Keratinocyte (primary cell): ENCODE data around the gene PLB1. TPM values are rescaled to one million over a fixed set of nuclear protein-coding genes. Genes with fewer than 3 reads are reported as not detected.

Experiments used
- DNase-seq: peaks from one replicate; pipeline ENCODE4 v3.0.0-alpha.2; 2011; ENCODE audit warnings: low read depth, missing footprints, low spot score
- FAIRE-seq: peaks from 2 replicates; lab custom pipeline; 2011; peaks lifted over from hg19 to GRCh38; lab: Jason Lieb, UNC
- H2AFZ ChIP-seq: 2 replicates; pipeline ENCODE4 v1.6.0; 2012; ENCODE audit warnings: low read length, control low read depth, inconsistent platforms; ENCODE audit not compliant: control insufficient read depth
- H3K27ac ChIP-seq: 2 replicates; pipeline ENCODE4 v1.5.1; 2011; ENCODE audit warnings: low read length; ENCODE audit not compliant: control insufficient read depth, insufficient read depth
- H3K27me3 ChIP-seq: 3 replicates; pipeline ENCODE4 v1.6.0; 2011; ENCODE audit warnings: low read length; ENCODE audit not compliant: control insufficient read depth, insufficient read depth; ENCODE audit errors: extremely low read depth
- H3K36me3 ChIP-seq, 2 experiments: 2 replicates in 1 of 2; 3 replicates in 1 of 2; pipeline ENCODE4 v1.5.1; 2011; ENCODE audit warnings: low read length in 2 of 2, mild to moderate bottlenecking in 1 of 2; ENCODE audit not compliant: control insufficient read depth in 2 of 2, insufficient read depth in 2 of 2; ENCODE audit errors: extremely low read depth in 1 of 2
- H3K4me1 ChIP-seq: 3 replicates; pipeline ENCODE4 v1.5.1; 2011; ENCODE audit warnings: low read length; ENCODE audit not compliant: control insufficient read depth, insufficient read depth; ENCODE audit errors: extremely low read depth
- H3K4me2 ChIP-seq: 3 replicates; pipeline ENCODE4 v1.6.0; 2011; ENCODE audit warnings: low read depth, low read length; ENCODE audit not compliant: control insufficient read depth, insufficient read depth; ENCODE audit errors: extremely low read depth
- H3K4me3 ChIP-seq, 3 experiments: fragments of 200-600 bp in 1 of 3; sonication (generic) in 1 of 3; 2 replicates in 2 of 3; 3 replicates in 1 of 3; pipeline ENCODE4 v1.5.1; 2011 to 2016; ENCODE audit warnings: low read length in 3 of 3, mild to moderate bottlenecking in 3 of 3, control low read depth in 2 of 3, inconsistent platforms in 1 of 3, low read depth in 1 of 3, mixed read lengths in 1 of 3, mixed run types in 1 of 3, moderate library complexity in 1 of 3; ENCODE audit not compliant: control insufficient read depth in 2 of 3, insufficient read depth in 2 of 3; ENCODE audit errors: extremely low read depth in 1 of 3
- H3K79me2 ChIP-seq: 2 replicates; pipeline ENCODE4 v1.6.0; 2012; ENCODE audit warnings: low read length; ENCODE audit not compliant: control insufficient read depth, insufficient read depth
- H3K9ac ChIP-seq: 3 replicates; pipeline ENCODE4 v1.6.0; 2011; ENCODE audit warnings: low read length; ENCODE audit not compliant: control insufficient read depth, insufficient read depth; ENCODE audit errors: extremely low read depth
- H3K9me1 ChIP-seq: 3 replicates; pipeline ENCODE4 v1.6.0; 2011; ENCODE audit warnings: low read length; ENCODE audit not compliant: control insufficient read depth, insufficient read depth; ENCODE audit errors: extremely low read depth
- H3K9me3 ChIP-seq: 2 replicates; pipeline ENCODE4 v1.5.1; 2012; ENCODE audit warnings: low read depth, low read length; ENCODE audit not compliant: control insufficient read depth
- H4K20me1 ChIP-seq: 3 replicates; pipeline ENCODE4 v1.6.0; 2011; ENCODE audit warnings: low read length; ENCODE audit not compliant: control insufficient read depth, insufficient read depth; ENCODE audit errors: extremely low read depth
- CTCF ChIP-seq, 3 experiments: IDR thresholded peaks in 1 of 3; conservative IDR thresholded peaks in 1 of 3; optimal IDR thresholded peaks in 1 of 3; 2 replicates in 2 of 3; 3 replicates in 1 of 3; pipeline versions ENCODE3 to v1.5.1; 2011; ENCODE audit warnings: low read length in 3 of 3, mild to moderate bottlenecking in 3 of 3, moderate library complexity in 2 of 3, control low read depth in 1 of 3, inconsistent platforms in 1 of 3; ENCODE audit not compliant: insufficient read depth in 2 of 3; ENCODE audit errors: extremely low read depth in 1 of 3
- EZH2 ChIP-seq: IDR thresholded peaks from one replicate; pipeline ENCODE4 v1.6.1; 2012; ENCODE audit warnings: inconsistent platforms, mild to moderate bottlenecking, low read length, moderate library complexity
- dilution Hi-C: fragments of 300-500 bp; cut with MboI; formaldehyde crosslinking; loops from one replicate; pipeline ENCODE4 v1.7.0; 2020; ENCODE audit warnings: low sequenced_read_pairs; ENCODE audit not compliant: extremely low pct_ligation_motif_present
- polyA plus RNA-seq, 5 experiments: library from polyadenylated mRNA; depleted of rRNA in 3 of 5; stranded (reverse) in 3 of 5; stranded (forward) in 1 of 5; unstranded in 1 of 5; fragments of >200 nt; gene quantifications; 1 replicate in 1 of 5; 2 replicates in 3 of 5; 3 replicates in 1 of 5; pipeline versions ENCODE4 v1.2.1 to v1.2.3, GENCODE V29; 2011 to 2012; ENCODE audit warnings: missing spikeins in 2 of 5, low read depth in 1 of 5, low replicate concordance in 1 of 5

The PLB1 gene
- polyA plus RNA-seq, 1 donor (not counting 4 experiments of a cell fraction or from before 2014, with no cell fraction given), result 6.7 TPM

DNA sequence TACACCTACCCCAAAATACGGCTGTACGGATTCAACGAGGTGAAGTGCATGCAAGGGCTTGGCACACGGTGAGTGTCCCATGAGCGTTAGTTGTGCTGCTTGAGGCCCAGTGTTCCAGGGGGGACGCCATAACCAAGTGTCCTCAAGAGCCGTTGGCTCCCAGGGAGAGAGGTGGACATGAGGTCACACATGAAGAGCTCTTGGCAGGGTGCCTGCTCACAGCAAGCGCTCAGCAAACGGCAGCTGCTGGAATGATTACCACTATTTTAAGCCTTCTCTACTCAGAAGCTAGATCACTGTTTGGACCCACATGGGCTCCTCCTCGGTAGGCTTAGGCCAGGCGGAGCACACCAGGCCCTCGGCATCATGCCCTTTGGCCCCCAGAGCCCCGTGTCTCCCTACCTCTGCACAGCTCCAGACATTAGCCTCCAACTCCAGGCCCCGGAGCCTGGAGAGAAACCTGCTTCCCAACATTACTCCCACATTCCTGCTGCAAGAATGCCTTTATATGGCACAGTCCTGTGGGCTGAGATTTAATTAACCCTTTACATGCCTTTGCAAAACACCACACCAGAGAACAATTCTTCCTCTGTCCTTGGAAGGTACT is 187.3 kb downstream of the PLB1 start:
- no peaks in the 10 kb centered on the region for H3K36me3 ChIP-seq
- no peak for DNase-seq
- H3K9me1 ChIP-seq, result no peaks in the 10 kb centered on the region
- no peaks in the 10 kb centered on the region for H4K20me1 ChIP-seq
- no peak overlapping the region for H3K9ac ChIP-seq
- H3K4me2 ChIP-seq, result peak overlapping the region; percentile 25
- dilution Hi-C loops, result no loop called here
- H3K27me3 ChIP-seq, result no peaks in the 10 kb centered on the region
- peaks cover 24% of the 10 kb centered on the region for H3K4me1 ChIP-seq
- no peaks in the 10 kb centered on the region for H3K9me3 ChIP-seq
- no peak overlapping the region for H3K27ac ChIP-seq
- no peak for FAIRE-seq
- H3K4me3 ChIP-seq, result no peak overlapping the region
- TF ChIP-seq EZH2 (no peak), CTCF (optimal IDR thresholded peaks at IDR 0.05 in 1 of 3, IDR thresholded peaks at IDR 0.05 in 1 of 3, conservative IDR thresholded peaks at IDR 0.05 in 1 of 3; ENCODE audit: extremely low read depth in 1 of 3, insufficient read depth in 2 of 3, low read length in 3 of 3) (no peak)
- H3K79me2 ChIP-seq, result no peaks in the 10 kb centered on the region
- H2AFZ ChIP-seq, result no peak overlapping the region

- Histone ChIP-seq H4K20me1 (no peaks in the 10 kb centered on the region), H3K4me3 (no peak overlapping the region), H3K9ac (no peak overlapping the region), H3K9me1 (no peaks in the 10 kb centered on the region), H3K4me2 (no peak overlapping the region), H3K9me3 (no peaks in the 10 kb centered on the region), H3K4me1 (peaks cover 24% of the 10 kb centered on the region), H2AFZ (no peak overlapping the region), H3K27me3 (no peaks in the 10 kb centered on the region), H3K27ac (no peak overlapping the region), H3K79me2 (no peaks in the 10 kb centered on the region), H3K36me3 (no peaks in the 10 kb centered on the region)
- DNase-seq (no peak), FAIRE-seq (no peak)
- dilution Hi-C loops, result no loop called here
- TF ChIP-seq CTCF (optimal IDR thresholded peaks at IDR 0.05 in 1 of 3, IDR thresholded peaks at IDR 0.05 in 1 of 3, conservative IDR thresholded peaks at IDR 0.05 in 1 of 3; ENCODE audit: extremely low read depth in 1 of 3, insufficient read depth in 2 of 3, low read length in 3 of 3), result no peak
These were observed 188.4 kb downstream of the PLB1 start for GRCh38 chr2:28684142-28684858.
